ENCODE results near the gene ELOVL3. TPM values are rescaled to one million over a fixed set of nuclear protein-coding genes. Genes with fewer than 3 reads are reported as not detected.

Gene ELOVL3
- total and polyA plus RNA-seq, 8 donors = 0.12 to 0.92 (median 0.58) TPM

DNA sequence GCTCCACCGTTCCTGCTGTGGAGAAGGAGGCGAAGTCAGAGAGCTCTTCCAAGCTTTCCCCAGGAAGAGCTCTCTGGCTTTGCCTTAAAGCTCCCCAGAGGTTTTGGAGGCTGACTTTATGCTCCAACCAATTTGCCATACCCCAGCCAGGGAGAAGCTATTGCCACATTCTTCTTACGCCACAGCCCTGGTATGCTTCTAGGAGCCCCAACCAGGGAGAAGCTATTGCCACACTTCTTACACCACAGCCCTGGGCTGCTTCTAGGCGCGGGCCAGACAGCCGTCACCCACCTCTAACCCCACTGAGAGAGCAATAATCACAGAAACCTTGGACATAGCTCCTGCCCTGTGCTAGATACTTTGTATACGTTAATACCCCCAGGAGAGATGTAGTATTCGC, 951 bp downstream of the ELOVL3 start:
- Histone ChIP-seq H3K27me3 (peaks cover 16 to 23% of the 10 kb centered on the region in 2 donors), H3K4me3 (no peak overlapping the region), H3K4me1 (peaks cover 20 to 46% of the 10 kb centered on the region in 2 donors), H3K27ac (peak overlapping the region in 1 of 2 donors; percentile 33), H3K9me3 (no peaks in the 10 kb centered on the region), H3K36me3 (no peaks in the 10 kb centered on the region)
- TF ChIP-seq, protein P1, sequence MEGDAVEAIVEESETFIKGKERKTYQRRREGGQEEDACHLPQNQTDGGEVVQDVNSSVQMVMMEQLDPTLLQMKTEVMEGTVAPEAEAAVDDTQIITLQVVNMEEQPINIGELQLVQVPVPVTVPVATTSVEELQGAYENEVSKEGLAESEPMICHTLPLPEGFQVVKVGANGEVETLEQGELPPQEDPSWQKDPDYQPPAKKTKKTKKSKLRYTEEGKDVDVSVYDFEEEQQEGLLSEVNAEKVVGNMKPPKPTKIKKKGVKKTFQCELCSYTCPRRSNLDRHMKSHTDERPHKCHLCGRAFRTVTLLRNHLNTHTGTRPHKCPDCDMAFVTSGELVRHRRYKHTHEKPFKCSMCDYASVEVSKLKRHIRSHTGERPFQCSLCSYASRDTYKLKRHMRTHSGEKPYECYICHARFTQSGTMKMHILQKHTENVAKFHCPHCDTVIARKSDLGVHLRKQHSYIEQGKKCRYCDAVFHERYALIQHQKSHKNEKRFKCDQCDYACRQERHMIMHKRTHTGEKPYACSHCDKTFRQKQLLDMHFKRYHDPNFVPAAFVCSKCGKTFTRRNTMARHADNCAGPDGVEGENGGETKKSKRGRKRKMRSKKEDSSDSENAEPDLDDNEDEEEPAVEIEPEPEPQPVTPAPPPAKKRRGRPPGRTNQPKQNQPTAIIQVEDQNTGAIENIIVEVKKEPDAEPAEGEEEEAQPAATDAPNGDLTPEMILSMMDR (IDR thresholded peaks at IDR 0.05) = no peak
- intact Hi-C loops (cut with DNase I) = no loop called here
- ATAC-seq (peak; percentile 3), DNase-seq (no peak)

DNA sequence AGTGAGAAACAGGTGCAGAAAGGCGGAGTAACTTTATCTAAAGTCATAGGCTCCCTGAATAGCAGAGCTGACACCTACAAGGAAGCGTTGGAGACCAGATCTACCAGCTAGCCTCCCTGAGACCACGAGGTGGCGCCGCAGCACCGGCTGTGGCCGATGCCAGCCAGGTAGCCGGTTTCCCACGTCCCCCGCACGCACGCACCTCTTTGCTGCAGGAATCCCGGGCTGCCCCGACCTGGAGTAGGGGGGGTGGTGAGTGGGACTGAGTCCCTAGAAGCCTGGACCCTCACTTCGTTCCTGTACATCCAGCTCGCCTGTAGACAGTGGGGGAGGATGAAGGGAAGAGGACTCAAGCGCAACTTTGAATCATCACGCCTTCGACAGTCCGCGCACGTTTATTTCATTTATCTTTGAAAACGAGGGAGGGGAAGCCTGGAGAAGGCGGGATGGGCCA, 3.7 kb downstream of the ELOVL3 start:
- peak; percentile 75 to 98 (median 87) for DNase-seq
- TF ChIP-seq, protein P1 (IDR thresholded peaks at IDR 0.05) = peak; percentile 87 to 91
- Histone ChIP-seq H3K27ac (no peak overlapping the region), H3K36me3 (no peaks in the 10 kb centered on the region), H3K4me3 (peak overlapping the region in 1 of 2 donors; percentile 43), H3K27me3 (peaks cover 16 to 51% of the 10 kb centered on the region in 2 donors), H3K9me3 (no peaks in the 10 kb centered on the region), H3K4me1 (peaks cover 20 to 46% of the 10 kb centered on the region in 2 donors)
- intact Hi-C loops (cut with DNase I) = loop anchor here (5.0 to 10.0 kb wide), 2 partner anchors 122 to 125 kb away; no protein-coding TSS in a partner anchor
- ATAC-seq = peak; percentile 75

DNA sequence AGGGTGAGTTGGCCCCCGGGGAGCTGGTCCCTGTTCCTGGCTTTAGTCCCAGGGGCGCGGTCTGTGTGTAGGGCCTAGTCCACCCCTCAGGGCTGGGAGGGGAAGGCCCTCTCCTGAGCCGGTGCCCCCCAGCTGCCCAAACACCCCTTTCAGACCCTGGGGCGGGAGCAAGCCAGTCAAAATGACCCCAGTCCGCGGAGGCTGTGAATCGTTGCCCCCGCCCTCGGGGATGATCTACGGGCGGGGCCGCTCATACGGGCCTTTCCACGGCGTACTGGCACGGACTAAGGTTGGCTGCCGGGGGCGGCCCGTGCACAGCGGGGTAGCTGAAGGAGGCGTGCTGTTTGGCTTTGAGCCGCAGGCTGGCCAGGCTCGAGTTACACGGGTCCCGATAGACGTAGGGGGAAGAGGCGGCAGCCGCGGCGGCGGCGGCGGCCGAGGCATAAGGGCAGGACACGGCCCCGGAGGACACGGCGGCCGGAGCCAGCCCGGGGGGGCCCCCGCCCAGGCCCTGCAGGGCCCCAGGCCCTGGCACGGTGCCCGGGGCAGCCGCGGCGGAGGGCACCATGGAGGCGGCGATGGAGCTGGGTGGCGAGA, 4.3 kb downstream of the ELOVL3 start:
- intact Hi-C loops (cut with DNase I) = loop anchor here (5.0 to 10.0 kb wide), 2 partner anchors 122 to 124 kb away; no protein-coding TSS in a partner anchor
- Histone ChIP-seq H3K27ac (no peak overlapping the region), H3K36me3 (no peaks in the 10 kb centered on the region), H3K4me1 (peaks cover 17 to 45% of the 10 kb centered on the region in 2 donors), H3K9me3 (no peaks in the 10 kb centered on the region), H3K4me3 (peak overlapping the region; percentile 20 to 43), H3K27me3 (peaks cover 16 to 51% of the 10 kb centered on the region in 2 donors)
- TF ChIP-seq, protein P1 (IDR thresholded peaks at IDR 0.05) = no peak
- ATAC-seq (peak; percentile 14), DNase-seq (peak in 3 of 4 donors; percentile 39 to 84 (median 74))

DNA sequence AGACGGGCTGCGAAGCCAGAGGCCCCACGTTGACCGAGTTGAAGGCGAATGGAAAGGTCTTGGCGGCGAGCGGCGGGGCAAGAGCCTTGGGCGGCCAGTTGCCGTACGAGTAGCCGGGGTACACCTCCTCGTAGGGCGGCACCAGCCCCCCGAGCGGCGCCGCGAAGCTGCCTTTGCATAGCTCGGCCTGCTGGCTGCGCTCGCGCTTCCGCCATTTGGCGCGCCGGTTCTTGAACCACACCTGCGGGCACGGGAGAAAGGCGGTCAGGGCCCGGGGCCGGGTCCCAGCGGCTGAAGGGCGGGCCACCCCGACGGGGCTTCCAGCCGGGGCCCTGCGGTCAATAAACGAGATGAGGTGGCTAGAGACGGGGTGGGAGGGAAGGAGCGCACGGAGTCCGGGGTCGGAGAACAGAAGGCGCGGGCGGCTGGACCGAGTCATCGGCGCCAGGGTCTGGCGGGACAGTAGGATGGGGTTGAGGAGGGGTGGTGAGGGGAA, 4.8 kb downstream of the ELOVL3 start:
- intact Hi-C loops (cut with DNase I) = loop anchor here (5.0 to 10.0 kb wide), 2 partner anchors 121 to 124 kb away; no protein-coding TSS in a partner anchor
- Histone ChIP-seq H3K36me3 (no peaks in the 10 kb centered on the region), H3K9me3 (no peaks in the 10 kb centered on the region), H3K4me3 (peak overlapping the region; percentile 20 to 43), H3K4me1 (peaks cover 12 to 39% of the 10 kb centered on the region in 2 donors), H3K27ac (no peak overlapping the region), H3K27me3 (peaks cover 16 to 56% of the 10 kb centered on the region in 2 donors)
- ATAC-seq = peak; percentile 11
- TF ChIP-seq, protein P1 (IDR thresholded peaks at IDR 0.05) = peak in 1 of 2 donors; percentile 22
- DNase-seq = peak in 3 of 4 donors; percentile 27 to 92 (median 39)
